Suprapubic skin (tissue), 4 donors: ENCODE data around the gene DMRTB1. TPM values are rescaled to one million over a fixed set of nuclear protein-coding genes. Genes with fewer than 3 reads are reported as not detected.

Source experiments
- DNase-seq, 2 donors: peaks; one replicate each; pipeline ENCODE4 v3.0.0-alpha.2; 2019; ENCODE audit warnings: low spot score in 2 of 2
- H3K27ac ChIP-seq: fragments of 200-600 bp; sonication (generic); one replicate; pipeline ENCODE4 v1.5.1; 2019
- H3K27me3 ChIP-seq: fragments of 200-600 bp; sonication (generic); one replicate; pipeline ENCODE4 v1.5.1; 2019
- H3K36me3 ChIP-seq: fragments of 200-600 bp; sonication (generic); one replicate; pipeline ENCODE4 v1.5.1; 2019
- H3K4me1 ChIP-seq: fragments of 200-600 bp; sonication (generic); one replicate; pipeline ENCODE4 v1.5.1; 2019
- H3K4me3 ChIP-seq: fragments of 200-600 bp; sonication (generic); one replicate; pipeline ENCODE4 v1.5.1; 2019; ENCODE audit warnings: mild to moderate bottlenecking
- H3K9me3 ChIP-seq: fragments of 200-600 bp; sonication (generic); one replicate; pipeline ENCODE4 v1.5.1; 2019
- CTCF ChIP-seq, 2 donors: fragments of 200-600 bp in 1 of 2; fragments of 450-650 bp in 1 of 2; sonication (generic) in 1 of 2; IDR thresholded peaks; one replicate each; pipeline ENCODE4 v1.5.1; 2016 to 2019; ENCODE audit warnings: antibody characterized with exemption in 2 of 2, mild to moderate bottlenecking in 1 of 2, moderate library complexity in 1 of 2
- EP300 ChIP-seq: sonication (generic); formaldehyde crosslinking; IDR thresholded peaks from one replicate; pipeline ENCODE4 v1.6.1; 2017; ENCODE audit warnings: antibody characterized with exemption
- POLR2A ChIP-seq, 2 donors: fragments of 450-650 bp; IDR thresholded peaks; one replicate each; pipeline ENCODE4 v1.6.1; 2017; ENCODE audit warnings: antibody characterized with exemption in 2 of 2, mild to moderate bottlenecking in 2 of 2, moderate library complexity in 2 of 2
- POLR2AphosphoS5 ChIP-seq, 3 donors: sonication (generic); formaldehyde crosslinking; IDR thresholded peaks; one replicate each; pipeline ENCODE4 v1.6.1; 2017; ENCODE audit warnings: antibody characterized with exemption in 3 of 3
- WGBS: methylation state at CpG from one replicate; pipeline ENCODE4 v1.1.5; 2018; 5-methylcytosine and 5-hydroxymethylcytosine counted together
- total RNA-seq, 4 donors: library from RNA; depleted of rRNA; stranded (reverse); fragments of >200 nt; gene quantifications; one replicate each; pipeline ENCODE4 v1.1.0, GENCODE V29; 2016

DMRTB1 gene
- total RNA-seq, 4 donors from 2014 or later, result not detected

GRCh38 chr1:53461323-53462044 is 2.3 kb downstream of the DMRTB1 start:
- no peaks in the 10 kb centered on the region for H3K36me3 ChIP-seq
- 88% methylated on average over 25 of the region's 25 CpGs for WGBS
- no peak overlapping the region for H3K27ac ChIP-seq
- H3K4me3 ChIP-seq, result no peak overlapping the region
- no peaks in the 10 kb centered on the region for H3K4me1 ChIP-seq
- no peaks in the 10 kb centered on the region for H3K27me3 ChIP-seq
- H3K9me3 ChIP-seq, result no peaks in the 10 kb centered on the region
- TF ChIP-seq POLR2AphosphoS5 (IDR thresholded peaks at IDR 0.05) (no peak), CTCF (IDR thresholded peaks at IDR 0.05) (no peak), POLR2A (IDR thresholded peaks at IDR 0.05) (no peak), EP300 (no peak)
- peak in 1 of 2 donors; percentile 71 for DNase-seq

- H3K4me3 ChIP-seq, result no peak overlapping the region
- no peaks in the 10 kb centered on the region for H3K36me3 ChIP-seq
- no peaks in the 10 kb centered on the region for H3K27me3 ChIP-seq
- H3K9me3 ChIP-seq, result no peaks in the 10 kb centered on the region
- H3K4me1 ChIP-seq, result no peaks in the 10 kb centered on the region
- TF ChIP-seq POLR2AphosphoS5 (IDR thresholded peaks at IDR 0.05) (no peak), EP300 (no peak), CTCF (IDR thresholded peaks at IDR 0.05) (no peak), POLR2A (IDR thresholded peaks at IDR 0.05) (no peak)
- DNase-seq, result no peak
- no peak overlapping the region for H3K27ac ChIP-seq
- WGBS, result 96% methylated on average over 6 of the region's 6 CpGs
Measured at GRCh38 chr1:53462193-53462592, 3.0 kb downstream of the DMRTB1 start.

- DNase-seq, result peak in 1 of 2 donors; percentile 54
- TF ChIP-seq CTCF (IDR thresholded peaks at IDR 0.05), result no peak
- no peak for TF ChIP-seq POLR2AphosphoS5 (IDR thresholded peaks at IDR 0.05)
- TF ChIP-seq EP300, result no peak
- TF ChIP-seq POLR2A (IDR thresholded peaks at IDR 0.05), result no peak
- 63% methylated on average over 10 of the region's 11 CpGs for WGBS
- Histone ChIP-seq H3K9me3 (no peaks in the 10 kb centered on the region), H3K27ac (no peak overlapping the region), H3K4me1 (no peaks in the 10 kb centered on the region), H3K36me3 (no peaks in the 10 kb centered on the region), H3K4me3 (no peak overlapping the region), H3K27me3 (no peaks in the 10 kb centered on the region)
Measured at GRCh38 chr1:53462769-53463501, 3.7 kb downstream of the DMRTB1 start.

DNA sequence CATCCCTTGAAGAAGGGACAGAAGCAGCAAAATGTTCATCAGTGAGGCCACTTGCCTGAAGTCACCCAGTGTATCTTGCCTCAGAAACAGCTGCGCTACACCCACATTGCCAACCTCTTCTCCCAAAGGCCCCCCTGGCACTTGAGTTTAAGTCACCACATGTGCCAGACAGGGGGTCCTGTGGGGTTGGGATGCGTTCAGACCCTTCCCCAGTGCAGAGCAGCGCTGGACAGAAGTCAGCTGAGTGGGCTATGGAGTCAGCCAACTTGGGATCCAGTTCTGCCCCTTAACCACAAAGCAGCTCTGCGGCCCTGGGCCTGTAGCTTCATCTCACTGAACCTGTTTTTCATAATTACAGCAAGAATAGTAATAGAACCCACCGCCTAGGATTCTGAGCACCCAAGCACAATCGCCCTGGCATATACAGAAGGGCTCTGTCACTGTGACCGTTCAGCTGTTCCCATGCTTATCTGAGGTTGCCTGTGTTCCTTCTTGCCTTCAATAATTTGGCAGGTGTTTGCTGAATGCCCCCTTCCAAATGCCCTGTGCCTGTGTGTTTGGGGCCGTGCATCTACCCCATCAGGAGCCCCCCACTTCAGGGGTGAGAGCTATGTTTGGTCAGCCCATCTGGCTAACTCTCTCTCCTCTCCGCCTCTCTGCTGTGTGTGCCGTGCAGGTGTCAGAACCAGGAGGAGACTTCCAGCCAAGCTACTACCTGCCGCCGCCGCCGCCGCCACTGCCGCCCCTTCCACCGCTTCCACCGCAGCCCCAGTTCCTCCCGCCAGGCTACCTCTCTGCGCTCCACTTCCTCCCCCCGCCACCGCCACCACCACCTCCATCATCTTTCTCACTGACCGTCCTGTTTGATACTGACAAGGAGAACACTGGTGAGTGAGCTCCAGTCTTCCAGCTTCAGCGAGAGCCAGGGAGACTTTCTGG is 5.0 kb downstream of the DMRTB1 start:
- WGBS, result 89% methylated on average over 22 of the region's 24 CpGs
- Histone ChIP-seq H3K4me3 (no peak overlapping the region), H3K36me3 (no peaks in the 10 kb centered on the region), H3K9me3 (no peaks in the 10 kb centered on the region), H3K4me1 (no peaks in the 10 kb centered on the region), H3K27ac (no peak overlapping the region), H3K27me3 (no peaks in the 10 kb centered on the region)
- no peak for TF ChIP-seq EP300
- TF ChIP-seq POLR2A (IDR thresholded peaks at IDR 0.05), result no peak
- no peak for TF ChIP-seq CTCF (IDR thresholded peaks at IDR 0.05)
- no peak for TF ChIP-seq POLR2AphosphoS5 (IDR thresholded peaks at IDR 0.05)
- DNase-seq, result no peak
